PFSK-1 (cell line): ENCODE measurements around the gene PDF.

ENCODE experiments used
- FOXP2 ChIP-seq: optimal IDR thresholded peaks from 2 replicates; pipeline ENCODE3; 2011; ENCODE audit warnings: borderline replicate concordance, control low read depth, inconsistent platforms; ENCODE audit not compliant: insufficient read depth; ENCODE audit errors: extremely low read length, extremely low read depth
- POLR2AphosphoS5 ChIP-seq: IDR thresholded peaks from 2 replicates; pipeline ENCODE4 v1.6.1; 2012; ENCODE audit warnings: low read depth, mild to moderate bottlenecking, control low read depth, low read length, moderate library complexity
- REST ChIP-seq, 2 experiments: IDR thresholded peaks; 2 replicates each; pipeline versions ENCODE4 v1.6.1 to v1.8.0; 2011 to 2012; ENCODE audit warnings: low read depth in 2 of 2, low read length in 2 of 2, control low read depth in 1 of 2, inconsistent platforms in 1 of 2, mild to moderate bottlenecking in 1 of 2, moderate library complexity in 1 of 2; ENCODE audit not compliant: insufficient read depth in 1 of 2
- SIN3A ChIP-seq: IDR thresholded peaks from 2 replicates; pipeline ENCODE4 v1.6.1; 2012; ENCODE audit warnings: mild to moderate bottlenecking, low read length, moderate library complexity, borderline replicate concordance; ENCODE audit not compliant: insufficient read depth
- TAF1 ChIP-seq: IDR thresholded peaks from 2 replicates; pipeline ENCODE4 v1.6.1; 2012; ENCODE audit warnings: low read length, control low read depth, borderline replicate concordance; ENCODE audit not compliant: insufficient read depth

The PDF gene

GRCh38 chr16:69316595-69317034 is 13.8 kb downstream of the PDF start:
- no peak for TF ChIP-seq POLR2AphosphoS5
- TF ChIP-seq REST (IDR thresholded peaks at IDR 0.05; ENCODE audit: insufficient read depth in 1 of 2, low read depth in 2 of 2, low read length in 2 of 2): no peak
- TF ChIP-seq SIN3A: no peak
- TF ChIP-seq TAF1: no peak
- TF ChIP-seq FOXP2: no peak

DNA sequence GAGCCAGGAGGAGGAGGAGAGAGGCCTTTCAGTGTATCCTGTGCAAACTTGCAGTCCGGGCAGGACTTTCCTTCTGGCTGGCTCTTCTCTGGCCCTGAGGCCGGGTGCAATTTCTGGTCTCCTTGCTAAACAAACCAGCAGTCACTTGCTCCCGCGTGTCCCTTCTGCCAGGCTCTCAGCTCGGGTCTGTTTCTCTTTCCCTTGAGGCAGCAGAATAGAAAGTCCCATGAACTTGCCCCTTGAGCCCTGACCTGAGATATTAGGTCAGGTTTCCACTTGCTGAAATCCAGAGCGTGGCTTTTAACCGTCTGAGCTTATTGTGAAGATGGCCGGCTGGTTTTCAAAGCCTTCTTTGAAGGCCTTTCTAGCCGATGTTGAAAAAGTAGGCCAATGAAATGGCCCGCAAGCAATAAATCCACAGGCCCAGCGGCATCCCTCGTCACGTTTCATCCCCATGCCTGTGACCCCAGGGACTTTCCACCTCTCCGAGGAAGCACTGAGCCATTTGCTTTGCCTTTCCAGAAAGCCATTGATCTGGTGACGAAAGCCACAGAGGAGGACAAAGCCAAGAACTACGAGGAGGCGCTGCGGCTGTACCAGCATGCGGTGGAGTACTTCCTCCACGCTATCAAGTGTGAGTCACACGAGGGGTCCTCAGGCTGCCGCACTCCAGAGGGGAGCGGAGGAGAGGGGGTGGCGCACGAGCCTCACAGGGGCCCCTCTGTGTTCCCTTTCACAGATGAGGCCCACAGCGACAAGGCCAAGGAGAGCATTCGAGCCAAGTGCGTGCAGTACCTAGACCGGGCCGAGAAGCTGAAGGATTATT is 14.7 kb downstream of the PDF start:
- TF ChIP-seq SIN3A (no peak), FOXP2 (no peak), TAF1 (no peak), POLR2AphosphoS5 (no peak), REST (IDR thresholded peaks at IDR 0.05; ENCODE audit: insufficient read depth in 1 of 2, low read depth in 2 of 2, low read length in 2 of 2) (no peak)

GRCh38 chr16:69314534-69314933 is 15.9 kb downstream of the PDF start:
- TF ChIP-seq FOXP2 (no peak), SIN3A (no peak), POLR2AphosphoS5 (no peak), TAF1 (no peak), REST (IDR thresholded peaks at IDR 0.05; ENCODE audit: insufficient read depth in 1 of 2, low read depth in 2 of 2, low read length in 2 of 2) (no peak)

- TF ChIP-seq FOXP2 (no peak), POLR2AphosphoS5 (no peak), REST (IDR thresholded peaks at IDR 0.05; ENCODE audit: insufficient read depth in 1 of 2, low read depth in 2 of 2, low read length in 2 of 2) (no peak), SIN3A (no peak), TAF1 (no peak)
Observed at GRCh38 chr16:69313469-69313868, 16.9 kb downstream of the PDF start.
